Measurements from ENCODE around the gene DIAPH3.

DIAPH3 gene

DNA sequence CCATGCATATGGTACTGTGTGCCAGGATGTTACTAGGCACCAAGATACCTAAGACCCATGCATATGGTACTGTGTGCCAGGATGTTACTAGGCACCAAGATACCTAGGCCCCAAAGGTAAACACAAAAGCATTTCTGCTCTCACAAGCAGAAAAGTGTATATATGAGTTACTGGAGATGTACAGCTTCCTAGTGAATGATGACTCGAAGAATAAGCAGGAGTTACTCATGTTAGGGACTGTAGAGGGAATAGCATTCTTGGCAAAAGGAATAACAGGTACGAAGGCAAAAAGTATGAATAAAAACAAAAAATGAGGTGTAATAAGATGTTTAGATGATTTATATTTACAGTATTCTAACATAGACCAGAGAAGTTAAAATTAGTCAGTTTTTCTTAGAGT is 383.7 kb downstream of the DIAPH3 start:
- TF ChIP-seq, protein P1, sequence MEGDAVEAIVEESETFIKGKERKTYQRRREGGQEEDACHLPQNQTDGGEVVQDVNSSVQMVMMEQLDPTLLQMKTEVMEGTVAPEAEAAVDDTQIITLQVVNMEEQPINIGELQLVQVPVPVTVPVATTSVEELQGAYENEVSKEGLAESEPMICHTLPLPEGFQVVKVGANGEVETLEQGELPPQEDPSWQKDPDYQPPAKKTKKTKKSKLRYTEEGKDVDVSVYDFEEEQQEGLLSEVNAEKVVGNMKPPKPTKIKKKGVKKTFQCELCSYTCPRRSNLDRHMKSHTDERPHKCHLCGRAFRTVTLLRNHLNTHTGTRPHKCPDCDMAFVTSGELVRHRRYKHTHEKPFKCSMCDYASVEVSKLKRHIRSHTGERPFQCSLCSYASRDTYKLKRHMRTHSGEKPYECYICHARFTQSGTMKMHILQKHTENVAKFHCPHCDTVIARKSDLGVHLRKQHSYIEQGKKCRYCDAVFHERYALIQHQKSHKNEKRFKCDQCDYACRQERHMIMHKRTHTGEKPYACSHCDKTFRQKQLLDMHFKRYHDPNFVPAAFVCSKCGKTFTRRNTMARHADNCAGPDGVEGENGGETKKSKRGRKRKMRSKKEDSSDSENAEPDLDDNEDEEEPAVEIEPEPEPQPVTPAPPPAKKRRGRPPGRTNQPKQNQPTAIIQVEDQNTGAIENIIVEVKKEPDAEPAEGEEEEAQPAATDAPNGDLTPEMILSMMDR (IDR thresholded peaks at IDR 0.05; ENCODE audit: low read depth, low read length): no peak
- no peak overlapping the region for H3K4me3 ChIP-seq (ENCODE audit: low read depth, low read length)
- DNase-seq (ENCODE audit: low read depth, low spot score): no peak
- in situ Hi-C loops (cut with HindIII; ENCODE audit: low sequenced_read_pairs): no loop called here

DNA sequence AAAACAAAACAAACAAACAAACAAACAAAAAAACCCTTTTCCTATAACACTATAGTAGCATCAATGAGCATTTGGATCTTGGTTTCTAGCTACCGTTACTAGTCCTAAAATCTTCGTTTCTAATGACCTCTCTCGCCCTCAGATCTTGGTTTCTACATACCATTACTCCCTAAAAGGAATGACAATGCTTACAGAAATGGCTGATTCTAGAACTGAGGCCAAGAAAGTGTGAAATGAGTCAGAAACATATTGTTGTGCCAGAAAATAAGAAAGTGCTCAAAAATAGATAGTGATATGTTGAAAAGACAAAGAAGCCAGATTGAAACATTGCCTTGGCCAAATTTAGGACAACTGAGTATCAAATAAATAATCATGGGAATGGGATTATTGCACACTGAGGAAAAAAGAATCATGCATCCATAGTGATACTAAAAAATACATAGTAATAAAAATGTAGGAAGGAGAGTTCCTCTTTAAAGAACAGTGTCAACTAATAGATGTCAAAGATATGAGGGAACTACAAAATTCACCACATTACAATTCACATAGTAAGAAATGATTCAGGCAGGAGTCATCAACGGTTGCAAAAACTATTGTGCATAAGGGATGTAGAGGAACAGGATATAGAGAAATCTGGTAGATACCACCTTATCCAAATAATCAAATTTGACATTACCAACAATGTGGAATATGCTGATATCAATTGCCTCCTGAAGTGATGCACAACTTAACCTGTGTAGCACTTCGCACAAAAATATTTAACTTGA is 386.6 kb downstream of the DIAPH3 start:
- H3K4me3 ChIP-seq (ENCODE audit: low read depth, low read length): no peak overlapping the region
- in situ Hi-C loops (cut with HindIII; ENCODE audit: low sequenced_read_pairs): no loop called here
- TF ChIP-seq, protein P1 (IDR thresholded peaks at IDR 0.05; ENCODE audit: low read depth, low read length): no peak
- peak; percentile 88 for DNase-seq (ENCODE audit: low read depth, low spot score)

DNA sequence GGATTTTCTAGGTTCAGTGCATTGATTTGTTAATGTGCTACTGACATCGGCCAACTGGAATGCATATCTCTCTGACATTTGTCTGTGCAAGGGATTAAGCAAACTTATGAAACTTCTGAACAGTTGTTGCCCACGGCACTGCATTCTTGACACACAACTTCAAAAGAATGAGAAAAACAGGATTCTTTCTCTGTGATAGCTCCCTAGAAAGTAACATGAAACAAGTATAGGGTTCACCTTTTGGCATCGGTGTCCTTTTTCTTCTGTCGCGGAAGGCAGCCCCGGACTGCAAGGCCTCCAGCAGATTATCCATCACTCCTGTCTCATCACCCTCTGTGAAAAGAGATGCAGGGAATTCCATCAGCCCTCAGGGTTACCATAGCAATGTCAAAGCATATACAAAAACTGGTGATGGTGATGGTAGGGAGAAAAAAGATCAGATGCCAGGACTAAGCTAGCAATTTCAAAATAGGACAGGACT is 389.2 kb downstream of the DIAPH3 start:
- DNase-seq (ENCODE audit: low read depth, low spot score): peak; percentile 78
- in situ Hi-C loops (cut with HindIII; ENCODE audit: low sequenced_read_pairs): no loop called here
- no peak overlapping the region for H3K4me3 ChIP-seq (ENCODE audit: low read depth, low read length)
- TF ChIP-seq, protein P1 (IDR thresholded peaks at IDR 0.05; ENCODE audit: low read depth, low read length): no peak

DNA sequence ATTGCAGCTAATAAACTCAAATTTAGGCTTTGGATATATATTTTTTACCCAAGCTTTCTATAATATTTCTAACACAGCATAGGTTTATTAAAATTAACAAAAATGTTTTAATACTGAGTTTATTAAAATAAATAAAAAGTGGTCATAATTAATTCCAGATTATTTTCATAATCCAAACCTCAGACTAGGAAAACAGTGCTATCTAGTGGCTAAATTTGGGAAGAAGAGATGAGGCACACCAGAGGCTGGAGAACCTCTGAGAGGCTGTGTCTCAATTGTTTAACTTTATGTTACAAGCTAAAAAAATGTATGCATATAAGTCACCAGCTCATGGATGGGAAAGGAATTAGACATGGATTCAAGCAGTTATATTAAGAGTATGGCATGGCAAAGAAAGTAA is 392.5 kb downstream of the DIAPH3 start:
- in situ Hi-C loops (cut with HindIII; ENCODE audit: low sequenced_read_pairs): no loop called here
- TF ChIP-seq, protein P1 (IDR thresholded peaks at IDR 0.05; ENCODE audit: low read depth, low read length): peak; percentile 69
- DNase-seq (ENCODE audit: low read depth, low spot score): peak; percentile 33
- no peak overlapping the region for H3K4me3 ChIP-seq (ENCODE audit: low read depth, low read length)

DNA sequence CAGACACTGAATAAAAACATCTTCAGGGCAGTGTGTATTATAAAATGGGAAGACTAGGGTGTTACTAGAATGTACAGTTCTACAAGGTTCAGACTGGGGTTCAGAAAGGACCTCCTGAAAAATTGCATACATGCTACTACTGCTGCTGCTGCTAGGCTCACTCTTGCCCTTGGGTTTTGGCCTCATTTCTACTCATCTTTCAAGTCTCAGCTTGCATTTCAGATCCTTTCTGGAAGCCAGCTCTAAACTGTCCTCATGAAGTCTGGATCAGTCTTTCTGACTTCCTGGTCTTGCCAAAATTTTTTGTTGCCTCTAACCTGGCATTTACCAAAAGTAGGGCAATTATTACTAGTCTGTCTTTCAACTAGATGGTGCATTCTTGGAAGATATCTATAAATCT is 393.3 kb downstream of the DIAPH3 start:
- no peak overlapping the region for H3K4me3 ChIP-seq (ENCODE audit: low read depth, low read length)
- TF ChIP-seq, protein P1 (IDR thresholded peaks at IDR 0.05; ENCODE audit: low read depth, low read length): no peak
- in situ Hi-C loops (cut with HindIII; ENCODE audit: low sequenced_read_pairs): no loop called here
- no peak for DNase-seq (ENCODE audit: low read depth, low spot score)

DNA sequence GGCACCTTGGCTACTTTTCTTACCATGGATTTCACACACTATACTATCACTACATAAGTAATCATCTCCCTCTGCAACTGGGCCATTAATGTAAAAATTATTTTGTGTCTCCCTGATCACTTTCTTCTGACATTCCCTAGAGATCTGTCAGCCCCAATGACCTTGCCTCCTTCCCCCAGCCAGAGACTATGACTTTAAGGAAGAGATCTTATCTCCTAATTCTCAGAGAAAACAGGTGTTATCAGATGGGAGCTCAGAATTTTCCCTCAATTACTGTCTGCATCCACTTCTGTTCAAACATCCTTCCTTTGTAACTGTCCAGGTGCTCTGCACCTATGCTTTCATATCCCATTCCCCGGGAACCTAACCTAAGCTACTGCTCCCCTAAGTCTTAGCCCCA is 397.5 kb downstream of the DIAPH3 start:
- in situ Hi-C loops (cut with HindIII; ENCODE audit: low sequenced_read_pairs): no loop called here
- DNase-seq (ENCODE audit: low read depth, low spot score): no peak
- H3K4me3 ChIP-seq (ENCODE audit: low read depth, low read length): no peak overlapping the region
- TF ChIP-seq, protein P1 (IDR thresholded peaks at IDR 0.05; ENCODE audit: low read depth, low read length): no peak
